Muscle layer of colon (tissue), 2 donors: ENCODE measurements around the gene TRPM5.

Experiments used
- H3K27ac ChIP-seq: one replicate; pipeline ENCODE4 v1.7.0; 2013; ENCODE audit warnings: low read depth, mild to moderate bottlenecking, low read length, moderate library complexity
- H3K27me3 ChIP-seq, 2 donors: one replicate each; pipeline ENCODE4 v1.7.0; 2013; ENCODE audit warnings: low read length in 2 of 2, mild to moderate bottlenecking in 2 of 2; ENCODE audit not compliant: insufficient read depth in 2 of 2, control insufficient read depth in 1 of 2
- H3K36me3 ChIP-seq: one replicate; pipeline ENCODE4 v1.7.0; 2013; ENCODE audit warnings: mild to moderate bottlenecking, low read length; ENCODE audit not compliant: insufficient read depth
- H3K4me1 ChIP-seq: one replicate; pipeline ENCODE4 v1.7.0; 2013; ENCODE audit warnings: mild to moderate bottlenecking, low read length; ENCODE audit not compliant: insufficient read depth
- H3K4me3 ChIP-seq, 2 donors: one replicate each; pipeline ENCODE4 v1.7.0; 2013; ENCODE audit warnings: low read length in 2 of 2, low read depth in 1 of 2, mild to moderate bottlenecking in 1 of 2, moderate library complexity in 1 of 2
- H3K9ac ChIP-seq: one replicate; pipeline ENCODE4 v1.7.0; 2013; ENCODE audit warnings: low read length
- H3K9me3 ChIP-seq: one replicate; pipeline ENCODE4 v1.7.0; 2013; ENCODE audit warnings: mild to moderate bottlenecking, low read length
- donor health status: abdominal sarcoma.
- donor health status: Adenocarcinoma of cecum.

The TRPM5 gene

GRCh38 chr11:2413742-2414579 lies 30.4 kb downstream of the TRPM5 start:
- Histone ChIP-seq H3K9ac (no peak overlapping the region), H3K36me3 (no peaks in the 10 kb centered on the region)

GRCh38 chr11:2412323-2412722 lies 32.0 kb downstream of the TRPM5 start:
- Histone ChIP-seq H3K36me3 (no peaks in the 10 kb centered on the region), H3K9ac (no peak overlapping the region), H3K9me3 (no peaks in the 10 kb centered on the region), H3K27me3 (no peaks in the 10 kb centered on the region), H3K4me1 (no peaks in the 10 kb centered on the region), H3K27ac (no peak overlapping the region), H3K4me3 (no peak overlapping the region)

More at GRCh38 chr11:2413742-2414579, 30.4 kb downstream of the TRPM5 start:
- H3K4me3 ChIP-seq: no peak overlapping the region
- no peaks in the 10 kb centered on the region for H3K4me1 ChIP-seq
- no peaks in the 10 kb centered on the region for H3K9me3 ChIP-seq
- H3K27ac ChIP-seq: no peak overlapping the region
- no peaks in the 10 kb centered on the region for H3K27me3 ChIP-seq

DNA sequence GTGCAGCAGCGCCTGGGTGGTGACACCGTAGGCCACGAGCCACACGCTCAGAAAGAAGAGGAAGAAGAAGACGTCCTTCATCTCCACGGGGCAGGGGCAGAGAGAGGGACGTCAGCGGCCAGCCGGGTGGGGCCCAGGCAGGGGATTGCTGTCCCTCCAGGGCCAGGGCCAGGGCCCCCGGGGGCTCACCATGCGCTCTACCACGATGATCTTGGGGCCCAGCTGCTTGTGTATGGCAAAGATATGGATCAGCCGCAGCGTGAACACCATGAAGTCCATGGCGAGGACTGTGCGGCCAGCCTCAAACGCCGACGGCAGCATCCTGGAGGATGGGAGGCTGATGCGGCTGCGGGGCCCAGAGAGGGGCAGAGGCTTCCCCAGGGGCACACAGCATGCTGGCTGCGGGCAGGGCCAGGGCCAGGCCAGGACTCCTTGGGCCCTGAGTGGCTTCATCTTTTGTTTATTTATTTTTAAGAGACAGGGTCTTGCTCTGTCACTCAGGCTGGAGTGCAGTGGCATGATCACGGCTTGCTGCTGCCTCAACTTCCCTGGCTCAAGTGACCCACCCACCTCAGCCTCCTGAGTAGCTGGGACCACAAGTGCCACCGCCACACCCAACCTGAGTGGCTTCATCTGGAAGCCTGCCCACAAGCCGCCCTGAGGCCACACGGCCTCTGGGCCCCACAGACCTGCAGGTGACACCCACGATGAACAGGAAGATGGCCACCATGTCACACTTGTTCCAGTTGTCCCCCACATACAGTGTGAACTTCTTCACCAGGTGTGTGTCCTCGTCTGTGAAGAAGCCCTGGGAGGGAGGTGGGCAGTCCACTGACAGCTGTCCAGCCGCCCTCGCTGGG lies 32.6 kb downstream of the TRPM5 start:
- Histone ChIP-seq H3K27me3 (no peaks in the 10 kb centered on the region), H3K9me3 (no peaks in the 10 kb centered on the region), H3K27ac (no peak overlapping the region), H3K9ac (no peak overlapping the region), H3K36me3 (no peaks in the 10 kb centered on the region), H3K4me3 (no peak overlapping the region), H3K4me1 (no peaks in the 10 kb centered on the region)

- H3K4me1 ChIP-seq: no peaks in the 10 kb centered on the region
- no peaks in the 10 kb centered on the region for H3K36me3 ChIP-seq
- no peak overlapping the region for H3K27ac ChIP-seq
- H3K9me3 ChIP-seq: no peaks in the 10 kb centered on the region
- H3K27me3 ChIP-seq: no peaks in the 10 kb centered on the region
- no peak overlapping the region for H3K9ac ChIP-seq
- no peak overlapping the region for H3K4me3 ChIP-seq
Measured at GRCh38 chr11:2410616-2411015, 33.7 kb downstream of the TRPM5 start.

DNA sequence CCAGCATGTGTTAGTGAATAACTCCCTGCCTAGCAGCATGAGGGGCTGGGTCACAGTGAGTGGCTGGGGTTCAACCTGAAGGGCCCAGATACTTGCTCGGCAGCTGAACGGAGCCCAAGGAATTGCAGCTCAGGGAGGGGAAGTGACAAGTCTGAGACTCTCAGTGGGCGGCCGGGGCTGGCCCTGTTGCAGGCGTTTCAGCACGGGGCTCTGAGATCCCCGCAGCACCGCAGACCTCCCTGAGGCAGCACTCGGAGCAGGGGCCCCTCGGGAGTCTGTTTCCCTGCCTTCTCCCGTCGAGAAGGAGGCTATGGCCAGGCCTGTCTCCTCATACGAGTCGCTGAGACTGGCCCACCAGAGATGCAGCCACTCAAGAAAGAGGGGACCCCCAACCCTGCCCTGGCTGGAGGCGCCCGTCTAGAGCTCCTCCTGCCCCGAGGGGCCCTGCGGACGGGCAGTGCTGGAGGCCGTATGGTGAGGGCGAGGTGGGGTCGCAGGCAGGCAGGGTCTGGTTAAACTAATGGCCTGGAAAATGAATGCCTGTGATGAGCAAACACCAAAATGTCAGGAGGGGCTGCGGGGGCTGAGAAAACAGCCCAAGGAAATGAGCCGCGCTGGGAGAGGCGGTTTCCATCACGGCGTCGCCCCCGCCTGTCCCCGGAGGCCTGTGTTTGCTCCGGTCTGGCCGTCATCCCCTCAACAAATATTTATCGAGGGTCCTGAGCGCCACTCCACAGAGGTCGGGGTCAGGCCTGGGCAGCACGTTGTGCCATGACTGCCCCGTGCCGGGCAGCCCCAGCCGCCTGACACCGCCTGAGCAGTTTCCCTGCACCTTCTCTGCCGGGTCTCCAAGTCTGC lies 34.5 kb downstream of the TRPM5 start:
- H3K9ac ChIP-seq: no peak overlapping the region
- H3K4me3 ChIP-seq: no peak overlapping the region
- no peaks in the 10 kb centered on the region for H3K4me1 ChIP-seq
- H3K9me3 ChIP-seq: no peaks in the 10 kb centered on the region
- no peaks in the 10 kb centered on the region for H3K36me3 ChIP-seq
- H3K27me3 ChIP-seq: no peaks in the 10 kb centered on the region
- no peak overlapping the region for H3K27ac ChIP-seq

- no peak overlapping the region for H3K27ac ChIP-seq
- H3K9ac ChIP-seq: no peak overlapping the region
- H3K4me1 ChIP-seq: no peaks in the 10 kb centered on the region
Measured at GRCh38 chr11:2409126-2409525, 35.2 kb downstream of the TRPM5 start.

DNA sequence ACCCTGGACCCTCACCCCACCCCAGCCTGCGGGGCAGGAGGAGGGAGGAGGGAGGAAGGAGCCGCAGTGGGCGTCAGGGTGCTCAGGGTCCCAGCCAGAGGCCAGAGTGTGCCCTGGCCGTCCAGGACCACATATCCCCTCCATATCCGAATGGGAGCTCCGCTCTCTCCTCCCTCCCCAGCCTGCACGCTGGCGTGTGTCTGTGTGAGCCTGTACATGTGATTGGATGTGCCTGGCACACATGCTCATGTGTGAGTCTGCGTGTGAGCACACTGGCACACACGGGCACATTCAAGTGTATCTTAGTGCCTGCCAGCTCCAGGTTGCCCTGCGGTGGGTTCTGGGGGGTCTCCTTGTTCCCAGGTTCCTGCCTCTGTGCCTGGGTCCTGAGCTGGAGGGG lies 35.6 kb downstream of the TRPM5 start:
- Histone ChIP-seq H3K36me3 (peaks cover under 1% of the 10 kb centered on the region), H3K27ac (no peak overlapping the region), H3K9ac (no peak overlapping the region), H3K4me3 (no peak overlapping the region), H3K9me3 (no peaks in the 10 kb centered on the region), H3K27me3 (no peaks in the 10 kb centered on the region), H3K4me1 (no peaks in the 10 kb centered on the region)

More at GRCh38 chr11:2409126-2409525, 35.2 kb downstream of the TRPM5 start:
- Histone ChIP-seq H3K36me3 (no peaks in the 10 kb centered on the region), H3K27me3 (no peaks in the 10 kb centered on the region), H3K9me3 (no peaks in the 10 kb centered on the region), H3K4me3 (no peak overlapping the region)

GRCh38 chr11:2406878-2407410 lies 37.4 kb downstream of the TRPM5 start:
- H3K4me3 ChIP-seq: no peak overlapping the region
- H3K27me3 ChIP-seq: no peaks in the 10 kb centered on the region
- H3K36me3 ChIP-seq: peaks cover 17% of the 10 kb centered on the region
- no peak overlapping the region for H3K9ac ChIP-seq
- H3K4me1 ChIP-seq: peaks cover 5% of the 10 kb centered on the region
- H3K27ac ChIP-seq: no peak overlapping the region
- no peaks in the 10 kb centered on the region for H3K9me3 ChIP-seq

DNA sequence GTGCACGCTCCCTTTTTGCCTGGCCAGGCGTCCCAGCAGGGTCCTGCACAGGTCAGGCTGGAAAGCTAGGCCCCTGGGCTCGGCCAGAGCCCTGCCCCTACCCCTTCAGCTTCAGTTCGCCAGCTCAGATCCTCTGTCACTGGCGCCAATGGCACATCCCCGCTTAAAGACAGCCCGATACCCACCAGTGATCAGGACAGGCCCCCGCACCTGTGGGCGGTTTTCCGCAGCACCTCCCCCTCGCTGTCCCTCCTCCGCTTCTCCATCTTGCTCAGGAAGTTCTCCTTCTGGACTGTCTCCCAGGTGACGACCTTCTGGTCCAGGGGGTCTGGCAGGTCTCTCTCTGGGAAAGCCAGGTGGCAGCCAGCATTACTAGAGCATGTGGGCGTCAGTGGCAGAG lies 37.9 kb downstream of the TRPM5 start:
- Histone ChIP-seq H3K9ac (no peak overlapping the region), H3K9me3 (no peaks in the 10 kb centered on the region), H3K27me3 (no peaks in the 10 kb centered on the region), H3K4me1 (peaks cover 10% of the 10 kb centered on the region), H3K4me3 (no peak overlapping the region), H3K27ac (no peak overlapping the region), H3K36me3 (peaks cover 17% of the 10 kb centered on the region)

GRCh38 chr11:2404735-2405196 lies 39.5 kb downstream of the TRPM5 start:
- Histone ChIP-seq H3K9me3 (no peaks in the 10 kb centered on the region), H3K4me1 (peaks cover 14% of the 10 kb centered on the region), H3K27me3 (no peaks in the 10 kb centered on the region), H3K27ac (no peak overlapping the region), H3K4me3 (no peak overlapping the region), H3K36me3 (peaks cover 17% of the 10 kb centered on the region), H3K9ac (no peak overlapping the region)
